Right cardiac atrium (tissue), 5 donors: Measurements from ENCODE around the gene FKBP2. TPM values are rescaled to one million over a fixed set of nuclear protein-coding genes. Genes with fewer than 3 reads are reported as not detected.

Source experiments
- ATAC-seq, 2 donors: fragments of 200-7000 bp; cut with Tn5 transposase; one replicate each; pipeline versions ENCODE4 v1.8.0 to v1.9.1; 2020; ENCODE audit warnings: moderate library complexity in 2 of 2, mild to moderate bottlenecking in 1 of 2
- DNase-seq, 3 donors: peaks; one replicate each; pipeline ENCODE4 v3.0.0-alpha.2; 2020
- H3K27ac ChIP-seq: one replicate; pipeline ENCODE4 v1.5.1; 2013; ENCODE audit warnings: mild to moderate bottlenecking, low read length, control low read depth, moderate library complexity
- H3K27me3 ChIP-seq: one replicate; pipeline ENCODE4 v1.6.1; 2013; ENCODE audit not compliant: control insufficient read depth, insufficient read depth
- H3K4me1 ChIP-seq: one replicate; pipeline ENCODE4 v1.6.1; 2013; ENCODE audit warnings: low read length; ENCODE audit not compliant: control insufficient read depth, insufficient read depth
- H3K4me3 ChIP-seq: one replicate; pipeline ENCODE4 v1.5.1; 2013; ENCODE audit warnings: low read length, control low read depth
- H3K9me3 ChIP-seq: one replicate; pipeline ENCODE4 v1.6.1; 2013; ENCODE audit warnings: low read length; ENCODE audit not compliant: control insufficient read depth
- WGBS: extraction: QIAGEN DNeasy Blood & Tissue Kit; methylation state at CpG from one replicate; pipeline ENCODE4 v1.1.7; 2013; 5-methylcytosine and 5-hydroxymethylcytosine counted together
- intact Hi-C, 4 donors: fragments of 100-400 bp; cut with DNase I; formaldehyde crosslinking; loops; one replicate each; pipeline versions ENCODE4 v1.11.0 to v1.14.0; 2022 to 2023
- polyA plus RNA-seq: library from polyadenylated mRNA; stranded (reverse); fragments of 200-250 nt; gene quantifications from one replicate; pipeline ENCODE4 v1.2.3, GENCODE V29; 2013
- total RNA-seq, 4 donors: library from RNA; stranded (reverse); fragmentation: NEBNext Ultra II Directional; extraction: Animal tissue kit (Norgen Biotek cat#: 25700); gene quantifications; one replicate each; pipeline ENCODE4 v1.2.1, GENCODE V29; 2021
- donor health status: healthy with polysubstance abuse.
- donor health status: DM: no; HTN: yes; CAD: no.
- donor health status: DM: no; HTN: no; CAD: no.
- donor health status: DM: no; HTN: yes; CAD: no; lungs with severe emphysema.
- donor health status: DM: yes; HTN: yes; CAD: no.

Gene FKBP2
- total and polyA plus RNA-seq, 5 donors, result 33.5 to 173 (median 66.1) TPM

- peak within 1 kb of the TSS; percentile 73 for H3K27ac ChIP-seq
- intact Hi-C loops, result loop anchor here in 1 of 4 donors (2.0 to 5.0 kb wide), 2 partner anchors 44 to 96 kb away; partner anchors contain the start of genes CATSPERZ and PLCB3
- DNase-seq (peak; percentile 74 to 91 (median 88)), ATAC-seq (peak; percentile 44 to 56)
- H3K4me1 ChIP-seq, result no peaks in the 10 kb centered on the region
- no peaks in the 10 kb centered on the region for H3K27me3 ChIP-seq
- peak within 1 kb of the TSS; percentile 13 for H3K4me3 ChIP-seq
- H3K9me3 ChIP-seq, result no peaks in the 10 kb centered on the region
- WGBS, result 68% methylated on average over 27 of the region's 27 CpGs
Measured at GRCh38 chr11:64206457-64207255, 34.2 kb upstream of the FKBP2 start, which contains the start of gene FERMT3. TSS of gene FERMT3 (plus strand) at chr11:64206721. CDS start at chr11:64207365, 644 bp downstream.

GRCh38 chr11:64207256-64208085, 33.4 kb upstream of the FKBP2 start:
- intact Hi-C loops, result loop anchor here in 1 of 4 donors (2.0 to 5.0 kb wide), 2 partner anchors 43 to 95 kb away; partner anchors contain the start of genes CATSPERZ and PLCB3

DNA sequence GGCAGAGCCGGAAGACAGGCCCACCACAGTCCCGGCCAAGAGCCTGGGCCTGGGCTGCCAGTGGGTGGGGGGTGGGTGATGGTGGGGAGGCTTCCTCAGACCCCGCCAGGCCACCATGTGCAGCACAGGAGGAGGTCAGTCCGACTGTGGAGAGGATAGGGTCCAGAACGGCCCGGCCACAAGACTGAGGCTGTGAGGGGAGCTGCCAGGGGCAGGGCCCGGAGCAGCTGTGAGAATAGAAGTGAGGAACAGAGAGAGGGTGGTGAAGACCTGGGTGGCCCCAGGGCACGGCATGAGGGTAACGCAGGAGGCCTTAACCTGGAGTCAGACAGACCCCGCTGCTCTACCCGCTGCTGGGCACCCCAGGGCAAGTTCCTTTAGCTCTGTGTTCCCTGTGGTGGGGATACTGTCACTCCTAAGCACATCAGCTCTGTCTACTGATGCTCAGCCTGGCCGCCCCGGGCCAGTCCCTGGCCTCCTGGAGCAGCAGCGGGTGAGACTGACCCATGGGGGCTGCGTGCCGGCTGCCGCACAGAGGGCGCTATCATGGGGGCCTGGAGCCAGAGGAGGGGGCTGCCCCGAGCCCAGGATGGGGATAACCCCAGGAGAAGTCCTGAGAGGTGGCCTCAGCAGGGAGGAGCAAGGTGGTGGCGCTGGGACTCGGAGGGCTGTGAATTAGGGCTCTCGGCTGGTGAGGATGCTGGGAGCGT, 32.7 kb upstream of the FKBP2 start:
- ATAC-seq (peak; percentile 1), DNase-seq (peak in 1 of 3 donors; percentile 61)
- intact Hi-C loops, result loop anchor here in 1 of 4 donors (5.0 kb wide), 1 partner anchor 94 kb away; the partner anchor contains the start of gene CATSPERZ
- 71% methylated on average over 23 of the region's 23 CpGs for WGBS
- Histone ChIP-seq H3K4me3 (peak overlapping the region; percentile 13), H3K9me3 (no peaks in the 10 kb centered on the region), H3K27ac (peak overlapping the region; percentile 73), H3K27me3 (no peaks in the 10 kb centered on the region), H3K4me1 (no peaks in the 10 kb centered on the region)

More at GRCh38 chr11:64207256-64208085, 33.4 kb upstream of the FKBP2 start:
- H3K4me3 ChIP-seq, result peak overlapping the region; percentile 13
- DNase-seq (peak; percentile 83 to 89 (median 87)), ATAC-seq (peak; percentile 60 to 71)
- WGBS, result 27% methylated on average over 30 of the region's 30 CpGs
- H3K27ac ChIP-seq, result peak overlapping the region; percentile 73
- no peaks in the 10 kb centered on the region for H3K4me1 ChIP-seq
- no peaks in the 10 kb centered on the region for H3K9me3 ChIP-seq
- H3K27me3 ChIP-seq, result no peaks in the 10 kb centered on the region

DNA sequence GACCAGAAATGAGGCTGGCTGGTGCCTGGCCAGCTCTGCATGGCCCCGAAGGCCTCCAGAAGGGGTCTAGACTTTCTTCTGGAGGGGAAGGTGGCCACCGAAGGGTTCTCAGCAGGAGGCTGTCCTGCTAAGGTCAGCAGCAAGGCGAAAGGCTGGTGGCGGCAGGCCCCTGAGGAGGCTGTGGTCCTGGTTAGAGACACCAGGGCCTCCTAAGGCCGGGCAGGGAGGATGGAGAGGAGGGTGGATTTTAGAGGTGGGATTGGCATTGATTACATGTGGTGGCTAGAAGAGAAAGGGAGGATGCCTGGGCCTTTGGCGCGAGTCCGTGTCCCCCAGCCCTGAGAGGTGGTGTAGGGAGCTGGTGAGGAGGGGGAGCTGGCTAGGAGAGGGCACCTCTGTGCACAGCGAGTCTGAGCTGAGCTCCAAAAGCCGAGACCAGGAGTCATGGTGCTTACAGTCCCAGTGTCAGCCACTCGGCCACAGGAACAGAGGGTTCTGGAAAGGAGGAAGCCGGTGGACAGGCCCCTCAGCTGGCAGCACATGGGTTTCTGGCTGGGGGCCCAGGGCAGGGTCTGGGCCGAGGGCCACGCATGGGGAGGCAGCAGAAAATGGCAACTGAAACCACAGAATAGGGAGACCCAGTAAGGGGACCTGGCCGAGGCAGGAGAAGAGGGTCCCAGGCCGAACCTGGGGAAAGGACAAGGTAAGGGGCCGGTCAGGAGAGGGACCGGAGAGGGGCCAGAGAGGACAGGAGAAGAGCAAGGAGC, 31.9 kb upstream of the FKBP2 start:
- Histone ChIP-seq H3K4me3 (no peak overlapping the region), H3K9me3 (no peaks in the 10 kb centered on the region), H3K27ac (no peak overlapping the region), H3K27me3 (no peaks in the 10 kb centered on the region), H3K4me1 (no peaks in the 10 kb centered on the region)
- 83% methylated on average over 18 of the region's 18 CpGs for WGBS
- ATAC-seq (no peak), DNase-seq (no peak)
- intact Hi-C loops, result loop anchor here in 1 of 4 donors (5.0 kb wide), 1 partner anchor 93 kb away; the partner anchor contains the start of gene CATSPERZ

GRCh38 chr11:64209563-64209843, 31.4 kb upstream of the FKBP2 start:
- Histone ChIP-seq H3K4me1 (no peaks in the 10 kb centered on the region), H3K27me3 (no peaks in the 10 kb centered on the region), H3K27ac (no peak overlapping the region), H3K4me3 (no peak overlapping the region), H3K9me3 (no peaks in the 10 kb centered on the region)
- ATAC-seq, result no peak
- WGBS, result 82% methylated on average over 8 of the region's 8 CpGs
- intact Hi-C loops, result loop anchor here in 1 of 4 donors (5.0 kb wide), 1 partner anchor 93 kb away; the partner anchor contains the start of gene CATSPERZ
- no peak for DNase-seq

GRCh38 chr11:64210301-64211020, 30.4 kb upstream of the FKBP2 start:
- DNase-seq (peak in 1 of 3 donors; percentile 47), ATAC-seq (no peak)
- no peaks in the 10 kb centered on the region for H3K4me1 ChIP-seq
- no peaks in the 10 kb centered on the region for H3K9me3 ChIP-seq
- intact Hi-C loops, result no loop called here
- WGBS, result 94% methylated on average over 24 of the region's 24 CpGs
- H3K27me3 ChIP-seq, result no peaks in the 10 kb centered on the region
- H3K4me3 ChIP-seq, result no peak overlapping the region
- H3K27ac ChIP-seq, result no peak overlapping the region

DNA sequence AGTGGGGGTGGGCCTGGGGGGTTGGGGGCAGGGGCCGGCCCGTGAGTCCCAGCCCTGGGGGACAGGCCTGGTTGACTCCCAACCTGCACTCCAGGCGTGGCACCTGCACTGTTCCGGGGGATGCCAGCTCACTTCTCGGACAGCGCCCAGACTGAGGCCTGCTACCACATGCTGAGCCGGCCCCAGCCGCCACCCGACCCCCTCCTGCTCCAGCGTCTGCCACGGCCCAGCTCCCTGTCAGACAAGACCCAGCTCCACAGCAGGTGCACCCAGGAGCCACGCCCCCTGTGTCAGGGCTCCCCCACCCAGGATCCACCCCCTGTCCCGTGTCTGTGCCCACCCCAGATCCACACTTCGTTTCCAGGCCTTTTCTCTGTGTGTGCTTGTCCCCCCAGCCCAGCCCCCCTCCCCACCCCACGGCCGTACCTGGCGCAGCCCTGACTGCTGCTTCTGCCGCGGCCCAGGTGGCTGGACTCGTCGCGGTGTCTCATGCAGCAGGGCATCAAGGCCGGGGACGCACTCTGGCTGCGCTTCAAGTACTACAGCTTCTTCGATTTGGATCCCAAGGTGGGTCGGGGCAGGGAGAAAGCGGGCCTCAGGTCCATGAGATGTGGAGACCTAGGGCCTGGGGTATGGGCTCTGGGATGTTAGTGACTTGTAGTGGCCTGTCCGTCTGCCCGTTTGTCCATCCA, 29.6 kb upstream of the FKBP2 start:
- H3K27me3 ChIP-seq, result no peaks in the 10 kb centered on the region
- H3K9me3 ChIP-seq, result no peaks in the 10 kb centered on the region
- DNase-seq (peak in 1 of 3 donors; percentile 63), ATAC-seq (no peak)
- H3K4me1 ChIP-seq, result no peaks in the 10 kb centered on the region
- H3K27ac ChIP-seq, result no peak overlapping the region
- intact Hi-C loops, result no loop called here
- no peak overlapping the region for H3K4me3 ChIP-seq
- 89% methylated on average over 30 of the region's 30 CpGs for WGBS

GRCh38 chr11:64216879-64217278, 24.0 kb upstream of the FKBP2 start:
- DNase-seq (no peak), ATAC-seq (no peak)
- Histone ChIP-seq H3K4me1 (no peaks in the 10 kb centered on the region), H3K27me3 (no peaks in the 10 kb centered on the region), H3K27ac (no peak overlapping the region), H3K4me3 (no peak overlapping the region), H3K9me3 (no peaks in the 10 kb centered on the region)
- intact Hi-C loops, result no loop called here
- WGBS, result 86% methylated on average over 6 of the region's 6 CpGs

GRCh38 chr11:64218628-64219353, 22.1 kb upstream of the FKBP2 start:
- 75% methylated on average over 11 of the region's 11 CpGs for WGBS
- H3K4me3 ChIP-seq, result no peak overlapping the region
- no peaks in the 10 kb centered on the region for H3K9me3 ChIP-seq
- ATAC-seq, result peak in 1 of 2 donors; percentile 8
- H3K4me1 ChIP-seq, result no peaks in the 10 kb centered on the region
- no peaks in the 10 kb centered on the region for H3K27me3 ChIP-seq
- H3K27ac ChIP-seq, result no peak overlapping the region
- intact Hi-C loops, result no loop called here
- DNase-seq, result peak in 1 of 3 donors; percentile 57
